ENCODE data around the gene NUDT6.

NUDT6 gene

GRCh38 chr4:122922877-122923511 lies 597 bp upstream of the NUDT6 start:
- H3K4me3 ChIP-seq (ENCODE audit: low read depth, low read length), result peak overlapping the region; percentile 86
- no peak for TF ChIP-seq CTCF (IDR thresholded peaks at IDR 0.05; ENCODE audit: low read depth, low read length)
- H3K27me3 ChIP-seq (ENCODE audit: insufficient read depth, low read depth, severe bottlenecking), result no peaks in the 10 kb centered on the region
- H3K36me3 ChIP-seq, result peaks cover 8% of the 10 kb centered on the region
- peak; percentile 92 for DNase-seq
- H3K27ac ChIP-seq, result peak overlapping the region; percentile 73
- H3K9me3 ChIP-seq (ENCODE audit: severe bottlenecking), result no peaks in the 10 kb centered on the region

- Histone ChIP-seq H3K9me3 (ENCODE audit: severe bottlenecking) (no peaks in the 10 kb centered on the region), H3K27ac (no peak overlapping the region), H3K36me3 (peaks cover 6% of the 10 kb centered on the region), H3K4me3 (ENCODE audit: low read depth, low read length) (peak overlapping the region; percentile 86), H3K27me3 (ENCODE audit: insufficient read depth, low read depth, severe bottlenecking) (no peaks in the 10 kb centered on the region)
- no peak for DNase-seq
- TF ChIP-seq CTCF (IDR thresholded peaks at IDR 0.05; ENCODE audit: low read depth, low read length), result no peak
These were observed 1.1 kb downstream of the NUDT6 start for GRCh38 chr4:122921300-122921699.

GRCh38 chr4:122920473-122920872 lies 1.9 kb downstream of the NUDT6 start:
- Histone ChIP-seq H3K4me3 (ENCODE audit: low read depth, low read length) (no peak overlapping the region), H3K36me3 (peaks cover 6% of the 10 kb centered on the region), H3K9me3 (ENCODE audit: severe bottlenecking) (no peaks in the 10 kb centered on the region), H3K27ac (no peak overlapping the region), H3K27me3 (ENCODE audit: insufficient read depth, low read depth, severe bottlenecking) (no peaks in the 10 kb centered on the region)
- TF ChIP-seq CTCF (IDR thresholded peaks at IDR 0.05; ENCODE audit: low read depth, low read length), result no peak
- no peak for DNase-seq

- Histone ChIP-seq H3K27ac (no peak overlapping the region), H3K36me3 (peaks cover 6% of the 10 kb centered on the region), H3K27me3 (ENCODE audit: insufficient read depth, low read depth, severe bottlenecking) (no peaks in the 10 kb centered on the region), H3K9me3 (ENCODE audit: severe bottlenecking) (no peaks in the 10 kb centered on the region), H3K4me3 (ENCODE audit: low read depth, low read length) (no peak overlapping the region)
- DNase-seq, result no peak
- no peak for TF ChIP-seq CTCF (IDR thresholded peaks at IDR 0.05; ENCODE audit: low read depth, low read length)
These were observed 4.7 kb downstream of the NUDT6 start for GRCh38 chr4:122917731-122918130.

DNA sequence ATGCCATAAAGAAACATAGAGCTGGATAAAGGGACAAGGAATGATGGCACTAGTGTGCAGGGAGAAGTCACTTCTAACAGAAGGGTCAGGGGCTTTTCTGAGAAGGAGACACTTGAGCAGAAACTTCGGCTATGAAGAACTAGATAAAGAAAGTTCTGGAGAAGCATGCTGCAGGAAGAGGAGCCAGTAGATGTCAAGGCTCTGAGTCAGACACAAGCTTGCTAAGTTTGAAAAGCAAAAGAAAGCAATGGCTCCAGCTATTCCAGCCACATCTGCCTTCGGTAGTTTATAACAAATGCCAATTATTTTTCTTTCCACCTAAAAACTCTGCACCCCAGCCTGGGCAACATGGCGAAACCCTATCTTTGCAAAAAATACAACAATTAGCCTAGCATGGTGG lies 7.5 kb downstream of the NUDT6 start:
- no peak for DNase-seq
- no peak for TF ChIP-seq CTCF (IDR thresholded peaks at IDR 0.05; ENCODE audit: low read depth, low read length)
- Histone ChIP-seq H3K27me3 (ENCODE audit: insufficient read depth, low read depth, severe bottlenecking) (no peaks in the 10 kb centered on the region), H3K36me3 (no peaks in the 10 kb centered on the region; the same call in 1 of the 2 replicates), H3K27ac (no peak overlapping the region), H3K4me3 (ENCODE audit: low read depth, low read length) (no peak overlapping the region), H3K9me3 (ENCODE audit: severe bottlenecking) (no peaks in the 10 kb centered on the region)
